Stimulated activated CD4-positive, alpha-beta T cell treated with anti-CD3 and anti-CD28 coated beads, Interleukin-1b, Interleukin-23, amount 100 ng/mL, for 4 hours (primary cell): ENCODE measurements around the gene CCDC88C.

Source experiments
- DNase-seq, 2 donors: peaks; one replicate each; pipeline ENCODE4 v3.0.0-alpha.2; 2020; ENCODE audit warnings: low read depth in 2 of 2

CCDC88C gene

GRCh38 chr14:91397965-91398591 is 19.5 kb downstream of the CCDC88C start:
- no peak for DNase-seq

- DNase-seq = peak in 1 of 2 donors; percentile 33
These were observed 20.4 kb downstream of the CCDC88C start for GRCh38 chr14:91396959-91397815.

GRCh38 chr14:91396013-91396660 is 21.5 kb downstream of the CCDC88C start:
- DNase-seq = no peak

GRCh38 chr14:91395466-91395865 is 22.2 kb downstream of the CCDC88C start:
- DNase-seq = no peak

- DNase-seq = no peak
These were observed 23.2 kb downstream of the CCDC88C start for GRCh38 chr14:91394105-91395081.

- no peak for DNase-seq
These were observed 24.9 kb downstream of the CCDC88C start for GRCh38 chr14:91392623-91393303.

GRCh38 chr14:91390165-91390778 is 27.3 kb downstream of the CCDC88C start:
- no peak for DNase-seq

- DNase-seq = no peak
These were observed 28.5 kb downstream of the CCDC88C start for GRCh38 chr14:91389150-91389549.

- peak in 1 of 2 donors; percentile 47 for DNase-seq
These were observed 29.1 kb downstream of the CCDC88C start for GRCh38 chr14:91388551-91388975.

GRCh38 chr14:91387951-91388381 is 29.7 kb downstream of the CCDC88C start:
- DNase-seq = no peak

- no peak for DNase-seq
These were observed 30.3 kb downstream of the CCDC88C start for GRCh38 chr14:91387169-91387835.

GRCh38 chr14:91385697-91386096 is 31.9 kb downstream of the CCDC88C start:
- DNase-seq = no peak

- DNase-seq = no peak
These were observed 32.4 kb downstream of the CCDC88C start for GRCh38 chr14:91385224-91385623.

- DNase-seq = no peak
These were observed 34.2 kb downstream of the CCDC88C start for GRCh38 chr14:91383439-91383838.

- DNase-seq = no peak
These were observed 35.6 kb downstream of the CCDC88C start for GRCh38 chr14:91381801-91382670.

- no peak for DNase-seq
These were observed 36.8 kb downstream of the CCDC88C start for GRCh38 chr14:91380610-91381371.

GRCh38 chr14:91380123-91380522 is 37.5 kb downstream of the CCDC88C start:
- DNase-seq = no peak

GRCh38 chr14:91379579-91379932 is 38.1 kb downstream of the CCDC88C start:
- no peak for DNase-seq
